Activated naive CD4-positive, alpha-beta T cell treated with anti-CD3 and anti-CD28 coated beads for 36 hours (primary cell): ENCODE measurements around the gene TMLHE. TPM values are rescaled to one million over a fixed set of nuclear protein-coding genes. Genes with fewer than 3 reads are reported as not detected.
A peak's percentile ranks its signal among the peaks of the same experiment; 100 is the strongest.
"Not testable (repeated sequence)": the region's sequence is repeated elsewhere in the genome, so short reads cannot be mapped to it uniquely, and the experiment has no call there.

ENCODE experiments used
- CTCF ChIA-PET: fragments of 350-600 bp; sonication (Branson Sonifier 250); formaldehyde crosslinking; loops from one replicate; lab custom pipeline; 2021; ENCODE audit warnings: antibody characterized with exemption; lab: Charles Lee
- DNase-seq: peaks from one replicate; pipeline ENCODE4 v3.0.0-alpha.2; 2020
- H3K27ac Mint-ChIP-seq: one replicate; pipeline ENCODE4 v1.8.0; 2021; ENCODE audit warnings: mild to moderate bottlenecking, mixed read lengths
- H3K27me3 Mint-ChIP-seq: one replicate; pipeline ENCODE4 v1.8.0; 2021; ENCODE audit warnings: low read depth, mixed read lengths
- H3K36me3 Mint-ChIP-seq: one replicate; pipeline ENCODE4 v1.8.0; 2021; ENCODE audit warnings: low read depth, mixed read lengths
- H3K4me1 Mint-ChIP-seq: one replicate; pipeline ENCODE4 v1.8.0; 2021; ENCODE audit warnings: low read depth, mixed read lengths
- H3K4me3 Mint-ChIP-seq: one replicate; pipeline ENCODE4 v1.8.0; 2021; ENCODE audit warnings: mild to moderate bottlenecking, moderate library complexity, mixed read lengths
- H3K9me3 Mint-ChIP-seq: one replicate; pipeline ENCODE4 v1.8.0; 2021; ENCODE audit warnings: mixed read lengths
- intact Hi-C: fragments of 100-400 bp; cut with micrococcal nuclease; formaldehyde crosslinking; loops from one replicate; pipeline ENCODE4 v1.15.1; 2023
- total RNA-seq, 2 experiments: library from RNA; stranded (reverse); gene quantifications; one replicate each; pipeline ENCODE4 v1.2.3, GENCODE V29; 2021

Gene TMLHE
- total RNA-seq, 2 experiments from 2014 or later: 13.2 to 14.7 TPM

DNA sequence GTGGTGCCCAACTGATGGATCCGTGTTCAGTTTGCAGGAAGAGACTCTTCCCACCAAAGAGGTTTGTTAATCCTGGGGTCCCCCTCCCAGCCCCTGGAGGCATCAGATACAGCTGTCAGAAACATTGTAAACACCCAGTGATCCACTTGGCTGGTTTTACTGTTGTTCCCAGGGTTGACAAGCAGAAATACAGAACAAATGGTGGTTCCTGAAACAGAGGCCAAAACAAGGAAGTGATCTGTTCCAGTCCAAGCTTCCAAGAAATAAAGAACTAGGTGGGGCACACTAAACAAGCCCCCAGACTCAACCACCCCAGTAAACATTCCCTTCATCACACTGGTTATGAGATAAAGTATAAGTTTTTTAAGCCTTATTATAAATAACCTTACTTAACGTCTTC lies 1.4 kb downstream of the TMLHE start:
- CTCF ChIA-PET: no interaction called here
- Mint-ChIP-seq H3K27me3 (no peaks in the 10 kb centered on the region), H3K4me3 (peak overlapping the region; percentile 83), H3K4me1 (peaks cover 28% of the 10 kb centered on the region), H3K9me3 (peaks cover 5% of the 10 kb centered on the region), H3K27ac (no peak overlapping the region), H3K36me3 (peaks cover 4% of the 10 kb centered on the region)
- intact Hi-C loops: loop anchor here (5.0 to 10.0 kb wide), 2 partner anchors 156 to 347 kb away; partner anchors contain the start of gene RAB39B
- no peak for DNase-seq

DNA sequence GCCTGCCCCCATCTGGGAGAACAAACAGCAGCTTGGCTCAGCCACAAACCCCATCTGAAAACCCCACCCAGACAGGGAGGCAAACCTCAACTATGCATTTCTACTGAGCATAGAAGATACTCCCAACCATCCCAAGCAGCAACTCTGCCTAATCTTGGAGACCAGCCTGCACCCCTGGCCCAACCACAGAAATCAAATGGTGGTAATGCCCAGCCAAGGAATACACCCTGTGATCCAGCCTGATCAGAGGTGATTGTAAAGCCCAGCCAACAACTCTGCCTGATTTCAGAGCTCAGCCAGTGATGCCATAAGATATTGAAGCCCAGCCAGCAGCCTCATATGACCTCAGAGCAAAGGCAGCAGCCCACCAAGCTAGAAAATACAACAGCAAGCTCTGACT lies 19.8 kb downstream of the TMLHE start:
- no peaks in the 10 kb centered on the region for H3K27me3 Mint-ChIP-seq
- CTCF ChIA-PET: no interaction called here
- H3K4me1 Mint-ChIP-seq: no peaks in the 10 kb centered on the region
- no peak for DNase-seq
- H3K4me3 Mint-ChIP-seq: no peak overlapping the region
- peaks cover 20% of the 10 kb centered on the region for H3K9me3 Mint-ChIP-seq
- no peak overlapping the region for H3K27ac Mint-ChIP-seq
- intact Hi-C loops: no loop called here
- H3K36me3 Mint-ChIP-seq: peaks cover 20% of the 10 kb centered on the region

DNA sequence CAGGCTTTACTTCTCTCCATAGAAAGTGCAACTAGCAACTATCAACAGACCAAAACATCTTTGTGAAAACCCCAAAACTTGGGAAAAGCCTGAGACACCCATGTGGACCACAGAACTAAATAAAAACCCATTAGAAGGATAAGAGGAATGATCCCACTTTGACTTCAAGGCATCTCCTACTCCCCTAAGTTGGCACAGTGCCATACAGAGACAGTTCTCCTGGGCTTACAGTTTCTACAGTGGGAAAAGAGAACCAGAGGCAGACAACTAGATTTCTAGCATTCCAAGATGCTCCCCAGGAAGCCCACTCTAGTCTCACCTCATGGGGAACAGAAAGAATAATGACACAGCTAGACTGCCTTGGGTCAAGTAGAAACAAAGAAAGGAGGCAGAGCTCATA lies 20.4 kb downstream of the TMLHE start:
- Mint-ChIP-seq H3K4me3 (no peak overlapping the region), H3K27me3 (no peaks in the 10 kb centered on the region), H3K36me3 (peaks cover 22% of the 10 kb centered on the region), H3K27ac (no peak overlapping the region), H3K4me1 (no peaks in the 10 kb centered on the region), H3K9me3 (peaks cover 20% of the 10 kb centered on the region)
- DNase-seq: no peak
- intact Hi-C loops: no loop called here
- CTCF ChIA-PET: no interaction called here

DNA sequence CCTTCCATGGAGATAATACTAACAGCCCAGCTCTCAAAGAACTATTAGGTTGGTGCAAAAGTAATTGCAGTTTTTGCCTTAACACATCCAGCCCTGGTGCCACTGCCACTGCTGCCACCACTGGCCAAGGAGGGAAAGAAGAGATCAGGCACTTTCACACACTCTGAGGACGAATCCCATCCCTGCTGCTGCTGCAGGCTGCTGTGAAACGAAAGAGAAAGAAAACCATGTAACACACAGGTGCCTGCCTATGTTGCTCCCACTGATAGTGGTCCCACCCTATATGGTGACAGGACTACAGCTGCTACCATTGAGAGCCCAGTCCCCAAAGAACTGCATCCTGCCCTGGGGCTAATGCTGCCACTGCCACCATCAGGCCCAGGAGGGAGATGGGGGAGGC lies 35.1 kb downstream of the TMLHE start:
- Mint-ChIP-seq H3K36me3 (peaks cover 24% of the 10 kb centered on the region), H3K9me3 (peaks cover 7% of the 10 kb centered on the region), H3K27me3 (no peaks in the 10 kb centered on the region), H3K4me3 (no peak overlapping the region), H3K27ac (no peak overlapping the region), H3K4me1 (peaks cover 9% of the 10 kb centered on the region)
- CTCF ChIA-PET: no interaction called here
- intact Hi-C loops: no loop called here
- peak; percentile 5 for DNase-seq

DNA sequence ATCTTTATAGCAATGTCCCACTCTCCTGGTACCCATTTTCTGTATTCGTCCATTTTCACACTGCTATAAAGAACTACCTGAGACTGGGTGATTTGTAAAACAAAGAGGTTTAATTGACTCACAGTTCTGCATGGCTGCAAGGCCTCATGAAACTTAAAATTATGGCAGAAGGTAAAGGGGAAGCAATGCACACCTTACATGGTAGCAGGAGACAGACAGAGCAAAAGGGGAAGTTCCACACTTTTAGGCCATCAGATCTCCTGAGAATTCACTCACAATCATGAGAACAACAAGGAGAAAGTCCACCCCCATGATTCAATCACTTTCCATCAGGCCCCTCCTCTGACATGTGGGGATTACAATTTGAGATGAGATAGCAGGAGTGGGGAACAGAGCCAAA lies 49.7 kb downstream of the TMLHE start:
- H3K4me3 Mint-ChIP-seq: no peak overlapping the region
- CTCF ChIA-PET: no interaction called here
- H3K9me3 Mint-ChIP-seq: no peaks in the 10 kb centered on the region
- peaks cover under 1% of the 10 kb centered on the region for H3K36me3 Mint-ChIP-seq
- H3K4me1 Mint-ChIP-seq: no peaks in the 10 kb centered on the region
- intact Hi-C loops: no loop called here
- H3K27ac Mint-ChIP-seq: no peak overlapping the region
- H3K27me3 Mint-ChIP-seq: no peaks in the 10 kb centered on the region
- no peak for DNase-seq

DNA sequence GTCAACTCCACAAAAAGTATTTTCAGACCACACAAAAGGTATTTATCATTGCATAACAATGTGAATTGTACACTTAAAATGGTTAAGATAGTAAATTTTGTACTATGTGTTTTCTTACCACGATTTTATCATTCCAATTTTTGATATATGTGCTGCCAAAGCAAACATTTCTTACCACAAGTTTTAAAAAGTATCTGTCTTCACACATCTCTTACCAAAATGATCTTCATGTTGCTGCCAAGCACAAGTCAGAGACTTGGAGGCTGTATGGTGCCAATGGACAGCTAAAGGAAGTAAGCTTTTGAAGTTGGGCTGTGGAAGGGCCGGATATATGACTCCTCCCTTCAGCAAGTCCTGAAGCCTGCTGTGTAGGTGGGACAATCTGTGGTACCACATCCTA lies 67.9 kb downstream of the TMLHE start:
- H3K27me3 Mint-ChIP-seq: no peaks in the 10 kb centered on the region
- CTCF ChIA-PET: no interaction called here
- DNase-seq: no peak
- H3K4me1 Mint-ChIP-seq: peaks cover 2% of the 10 kb centered on the region
- peaks cover 15% of the 10 kb centered on the region for H3K9me3 Mint-ChIP-seq
- H3K36me3 Mint-ChIP-seq: peaks cover 41% of the 10 kb centered on the region
- H3K4me3 Mint-ChIP-seq: no peak overlapping the region
- intact Hi-C loops: no loop called here
- no peak overlapping the region for H3K27ac Mint-ChIP-seq

DNA sequence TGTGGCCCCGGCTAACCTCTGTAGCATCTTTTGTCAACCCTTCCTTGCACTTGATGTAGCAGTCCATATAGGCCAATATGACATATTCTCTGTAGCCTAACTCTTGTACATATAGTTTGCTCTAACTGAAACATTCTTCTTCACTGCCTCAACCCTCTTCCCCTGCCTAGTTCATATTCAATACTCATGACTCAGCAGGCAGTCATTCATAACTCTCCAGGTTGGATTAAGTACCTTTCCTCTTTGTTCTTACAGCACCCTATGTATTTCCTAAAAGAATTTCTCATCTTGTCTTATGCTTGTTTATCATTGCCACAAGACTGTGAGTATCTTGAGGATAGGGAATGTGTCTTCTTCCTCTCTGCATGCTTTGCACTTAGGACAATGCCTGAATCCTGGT lies 76.9 kb downstream of the TMLHE start:
- Mint-ChIP-seq H3K27me3 (no peaks in the 10 kb centered on the region), H3K9me3 (no peaks in the 10 kb centered on the region), H3K4me1 (peaks cover 4% of the 10 kb centered on the region), H3K4me3 (no peak overlapping the region), H3K36me3 (peaks cover 24% of the 10 kb centered on the region), H3K27ac (no peak overlapping the region)
- intact Hi-C loops: no loop called here
- DNase-seq: no peak
- CTCF ChIA-PET: no interaction called here

DNA sequence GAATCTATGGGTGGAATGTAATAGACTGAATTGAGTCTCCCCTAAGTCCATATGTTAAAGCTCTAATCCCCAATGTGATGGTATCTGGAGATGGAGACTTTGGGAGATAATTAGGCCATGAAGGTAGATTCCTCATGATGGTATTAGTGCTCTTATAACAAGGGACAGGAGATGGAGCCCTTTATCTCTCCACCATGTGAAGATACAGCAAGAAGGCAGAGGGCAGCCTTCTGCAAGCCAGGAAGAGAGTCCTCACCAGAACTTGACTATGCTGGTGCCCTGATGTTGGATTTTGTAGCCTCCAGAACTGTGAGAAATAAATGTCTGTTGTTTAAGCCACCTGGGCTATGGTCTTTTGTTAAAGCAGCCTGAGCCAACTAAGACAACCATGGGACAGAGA lies 78.0 kb downstream of the TMLHE start:
- Mint-ChIP-seq H3K4me1 (peaks cover 1% of the 10 kb centered on the region), H3K4me3 (no peak overlapping the region), H3K27ac (no peak overlapping the region), H3K27me3 (no peaks in the 10 kb centered on the region), H3K9me3 (no peaks in the 10 kb centered on the region), H3K36me3 (peaks cover 26% of the 10 kb centered on the region)
- DNase-seq: peak; percentile 4
- CTCF ChIA-PET: no interaction called here
- intact Hi-C loops: no loop called here

DNA sequence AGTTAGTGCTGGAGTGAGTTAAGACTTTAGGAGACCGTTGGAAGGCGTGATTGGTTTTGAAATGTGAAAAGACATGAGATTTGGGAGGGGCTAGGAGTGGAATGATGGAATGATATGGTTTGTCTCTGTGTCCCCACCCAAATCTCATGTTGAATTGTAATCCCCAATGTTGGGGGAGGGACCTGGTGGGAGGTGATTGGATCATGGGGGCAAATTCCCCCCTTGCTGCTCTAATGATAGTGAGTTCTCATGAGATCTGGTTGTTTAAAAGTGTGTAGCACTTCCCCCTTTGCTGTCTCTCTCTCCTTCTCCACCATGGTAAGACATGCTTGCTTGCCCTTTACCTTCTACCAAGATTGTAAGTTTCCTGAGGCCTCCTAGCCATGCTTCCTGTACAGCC lies 85.7 kb downstream of the TMLHE start:
- CTCF ChIA-PET, H3K4me3 Mint-ChIP-seq, H3K4me1 Mint-ChIP-seq, DNase-seq, H3K27me3 Mint-ChIP-seq, intact Hi-C loops, H3K27ac Mint-ChIP-seq: not testable (repeated sequence)
- Mint-ChIP-seq H3K36me3 (peaks cover 55% of the 10 kb centered on the region), H3K9me3 (peaks cover 16% of the 10 kb centered on the region)

DNA sequence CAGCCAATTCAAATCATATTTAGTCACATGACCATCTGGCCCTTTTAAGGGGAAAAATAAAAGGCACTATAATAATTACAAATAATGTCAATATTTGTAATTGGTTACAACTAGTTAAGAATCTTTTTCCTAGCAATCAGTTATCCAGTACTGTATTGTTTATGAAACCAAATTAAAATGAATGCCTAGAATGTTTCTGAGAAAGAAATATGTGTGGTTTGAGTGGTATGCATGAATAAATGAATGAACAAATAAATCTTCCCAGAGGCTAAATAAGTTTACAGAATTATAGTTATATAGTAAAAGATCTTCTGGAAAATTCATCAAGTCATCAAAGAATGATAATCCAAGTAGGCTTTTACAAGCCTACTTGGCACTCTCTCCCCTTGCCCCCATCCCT lies 98.5 kb downstream of the TMLHE start:
- DNase-seq: no peak
- intact Hi-C loops: no loop called here
- Mint-ChIP-seq H3K4me3 (no peak overlapping the region), H3K9me3 (no peaks in the 10 kb centered on the region), H3K4me1 (no peaks in the 10 kb centered on the region), H3K27me3 (no peaks in the 10 kb centered on the region), H3K36me3 (peaks cover 16% of the 10 kb centered on the region), H3K27ac (no peak overlapping the region)
- CTCF ChIA-PET: no interaction called here

DNA sequence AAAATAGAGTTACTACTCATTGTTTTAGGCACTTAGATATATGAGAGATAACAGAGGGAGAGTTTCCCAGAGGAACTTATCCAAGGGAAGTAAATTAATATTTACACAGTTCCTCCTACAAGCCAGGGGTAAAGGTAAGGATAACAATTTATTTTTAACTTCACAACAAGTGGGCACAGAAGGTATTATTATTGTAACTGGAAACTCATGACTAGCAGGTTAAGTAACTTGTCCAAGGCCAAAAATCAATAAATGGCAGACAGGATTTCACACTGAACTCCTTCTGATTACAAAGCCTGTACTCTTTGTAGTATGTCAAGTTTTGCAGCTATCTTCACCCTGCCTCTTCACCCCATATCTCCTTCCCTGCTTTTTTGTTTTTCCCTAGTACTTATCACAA lies 107.5 kb downstream of the TMLHE start:
- CTCF ChIA-PET: no interaction called here

DNA sequence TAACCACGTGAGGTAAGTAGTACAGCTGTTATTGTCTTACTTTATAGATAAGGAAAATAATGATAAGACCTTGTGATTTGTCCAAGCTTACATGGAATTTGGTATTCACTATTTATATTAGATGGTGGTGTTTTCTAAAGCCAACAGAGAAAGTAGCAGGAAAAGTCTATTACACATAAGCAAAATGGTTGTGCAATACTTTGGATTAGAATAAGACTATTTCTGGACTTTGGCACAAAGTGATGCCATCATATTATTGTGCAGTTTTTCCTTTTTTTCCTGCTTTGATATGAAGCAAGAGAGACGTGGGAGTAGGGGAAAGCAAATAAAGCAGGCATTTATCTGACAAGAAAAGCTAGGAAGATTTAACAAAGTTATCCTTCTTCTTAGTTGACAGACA lies 117.6 kb downstream of the TMLHE start:
- H3K4me1 Mint-ChIP-seq, DNase-seq, H3K9me3 Mint-ChIP-seq, intact Hi-C loops, H3K4me3 Mint-ChIP-seq, H3K36me3 Mint-ChIP-seq, CTCF ChIA-PET, H3K27me3 Mint-ChIP-seq, H3K27ac Mint-ChIP-seq: not testable (repeated sequence)

More for the DNA sequence above, 107.5 kb downstream of the TMLHE start:
- H3K4me1 Mint-ChIP-seq: peaks cover 2% of the 10 kb centered on the region
- H3K9me3 Mint-ChIP-seq: no peaks in the 10 kb centered on the region
- intact Hi-C loops: no loop called here
- H3K27me3 Mint-ChIP-seq: no peaks in the 10 kb centered on the region
- peaks cover 21% of the 10 kb centered on the region for H3K36me3 Mint-ChIP-seq
- no peak for DNase-seq
- no peak overlapping the region for H3K27ac Mint-ChIP-seq
- no peak overlapping the region for H3K4me3 Mint-ChIP-seq

DNA sequence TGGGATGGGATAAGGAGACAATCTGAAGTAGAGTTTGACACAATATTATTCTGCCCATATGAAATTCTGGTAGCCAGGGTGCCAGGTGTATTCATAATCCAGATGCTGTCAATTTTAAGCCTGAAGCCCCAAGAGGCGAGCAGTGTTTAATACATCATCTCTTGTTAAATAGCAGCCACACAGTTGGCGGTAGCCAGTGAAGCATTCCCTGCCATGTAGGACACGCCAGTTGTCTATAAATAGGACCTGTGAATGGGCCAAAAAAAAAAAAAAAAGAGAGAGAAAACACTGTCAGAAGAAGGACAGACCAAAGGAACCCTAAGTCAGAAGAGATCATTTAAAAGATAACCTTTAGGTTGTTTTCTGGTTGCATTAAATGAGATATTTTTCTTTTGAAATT lies 121.3 kb downstream of the TMLHE start:
- CTCF ChIA-PET, H3K9me3 Mint-ChIP-seq, H3K27ac Mint-ChIP-seq, H3K27me3 Mint-ChIP-seq, intact Hi-C loops, H3K36me3 Mint-ChIP-seq, DNase-seq, H3K4me1 Mint-ChIP-seq, H3K4me3 Mint-ChIP-seq: not testable (repeated sequence)

DNA sequence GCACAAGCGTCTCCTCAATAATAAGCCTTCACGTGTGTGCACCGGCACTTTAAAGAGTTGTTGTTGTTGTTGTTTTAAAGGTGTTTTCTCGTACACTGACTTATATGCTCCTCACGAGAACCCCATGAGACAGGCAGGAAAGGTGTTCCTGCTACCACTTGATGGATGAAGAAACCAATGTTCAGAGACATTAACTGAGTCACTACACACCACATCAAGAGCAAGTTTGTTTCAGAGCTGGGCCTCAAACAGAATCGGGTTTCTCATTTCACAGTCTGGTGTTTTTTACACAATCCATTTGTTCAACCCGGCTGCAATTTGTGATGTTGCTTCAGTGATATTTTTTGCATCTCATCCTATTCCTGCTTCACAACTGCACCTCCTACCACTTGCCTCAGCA lies 135.6 kb downstream of the TMLHE start:
- H3K27ac Mint-ChIP-seq, H3K4me1 Mint-ChIP-seq, H3K27me3 Mint-ChIP-seq, H3K4me3 Mint-ChIP-seq, intact Hi-C loops, DNase-seq, H3K36me3 Mint-ChIP-seq, CTCF ChIA-PET, H3K9me3 Mint-ChIP-seq: not testable (repeated sequence)
